Stomach (tissue), 4 donors: ENCODE results near the gene NPAS3.

Experiments used
- CTCF ChIP-seq, 7 experiments: fragments of 450-650 bp in 4 of 7; fragments of 200-600 bp in 3 of 7; sonication (generic) in 3 of 7; IDR thresholded peaks; one replicate each; pipeline ENCODE4 v1.5.1; 2016 to 2019; ENCODE audit warnings: antibody characterized with exemption in 7 of 7, control low read depth in 2 of 7, mild to moderate bottlenecking in 1 of 7
- POLR2A ChIP-seq, 4 donors: fragments of 450-650 bp; IDR thresholded peaks; one replicate each; pipeline ENCODE4 v1.6.1; 2016; ENCODE audit warnings: antibody characterized with exemption in 4 of 4, control low read depth in 2 of 4, mild to moderate bottlenecking in 1 of 4, moderate library complexity in 1 of 4
- POLR2AphosphoS5 ChIP-seq, 3 donors: sonication (generic); formaldehyde crosslinking; IDR thresholded peaks; one replicate each; pipeline ENCODE4 v1.6.1; 2016; ENCODE audit warnings: antibody characterized with exemption in 3 of 3

- no peak for TF ChIP-seq POLR2AphosphoS5 (IDR thresholded peaks at IDR 0.05)
- no peak for TF ChIP-seq CTCF (IDR thresholded peaks at IDR 0.05)
- no peak for TF ChIP-seq POLR2A (IDR thresholded peaks at IDR 0.05)
Observed at GRCh38 chr14:33596211-33597080, 657.8 kb downstream of the NPAS3 start.
